GM12891 (cell line): ENCODE measurements around the gene SLC12A6.

Source experiments
- PAX5 ChIP-seq: IDR thresholded peaks from 2 replicates; pipeline ENCODE4 v1.6.1; 2011; ENCODE audit warnings: low read length, moderate library complexity, mild to moderate bottlenecking; ENCODE audit not compliant: insufficient read depth, severe bottlenecking
- POLR2A ChIP-seq: IDR thresholded peaks from 2 replicates; pipeline ENCODE4 v1.6.1; 2011; ENCODE audit warnings: low read depth, low read length, control low read depth
- POLR2AphosphoS5 ChIP-seq: IDR thresholded peaks from 2 replicates; pipeline ENCODE4 v1.6.1; 2011; ENCODE audit warnings: low read depth, low read length, control low read depth
- POU2F2 ChIP-seq: IDR thresholded peaks from 2 replicates; pipeline ENCODE4 v1.6.1; 2011; ENCODE audit warnings: low read depth, mild to moderate bottlenecking, control low read depth, low read length, moderate library complexity
- SPI1 ChIP-seq: IDR thresholded peaks from 2 replicates; pipeline ENCODE4 v1.6.1; 2011; ENCODE audit warnings: low read depth, low read length, control low read depth
- TAF1 ChIP-seq: IDR thresholded peaks from 2 replicates; pipeline ENCODE4 v1.6.1; 2011; ENCODE audit warnings: low read depth, low read length, control low read depth

GRCh38 chr15:34349769-34350168 is 12.2 kb upstream of the SLC12A6 start:
- TF ChIP-seq POLR2AphosphoS5 (no peak), POLR2A (no peak), TAF1 (no peak), SPI1 (no peak), PAX5 (no peak), POU2F2 (no peak)
